Suprapubic skin (tissue), 4 donors: ENCODE data around the gene CDK13.

Experiments used
- CTCF ChIP-seq, 2 donors: fragments of 200-600 bp in 1 of 2; fragments of 450-650 bp in 1 of 2; sonication (generic) in 1 of 2; IDR thresholded peaks; one replicate each; pipeline ENCODE4 v1.5.1; 2016 to 2019; ENCODE audit warnings: antibody characterized with exemption in 2 of 2, mild to moderate bottlenecking in 1 of 2, moderate library complexity in 1 of 2
- EP300 ChIP-seq: sonication (generic); formaldehyde crosslinking; IDR thresholded peaks from one replicate; pipeline ENCODE4 v1.6.1; 2017; ENCODE audit warnings: antibody characterized with exemption
- POLR2A ChIP-seq, 2 donors: fragments of 450-650 bp; IDR thresholded peaks; one replicate each; pipeline ENCODE4 v1.6.1; 2017; ENCODE audit warnings: antibody characterized with exemption in 2 of 2, mild to moderate bottlenecking in 2 of 2, moderate library complexity in 2 of 2
- POLR2AphosphoS5 ChIP-seq, 3 donors: sonication (generic); formaldehyde crosslinking; IDR thresholded peaks; one replicate each; pipeline ENCODE4 v1.6.1; 2017; ENCODE audit warnings: antibody characterized with exemption in 3 of 3

- TF ChIP-seq CTCF (IDR thresholded peaks at IDR 0.05) = no peak
- no peak for TF ChIP-seq POLR2A (IDR thresholded peaks at IDR 0.05)
- TF ChIP-seq EP300 = no peak
- no peak for TF ChIP-seq POLR2AphosphoS5 (IDR thresholded peaks at IDR 0.05)
Measured at GRCh38 chr7:40072268-40072667, 122.2 kb downstream of the CDK13 start.
